CD14-positive monocyte (primary cell): ENCODE results near the gene NEU1. TPM values are rescaled to one million over a fixed set of nuclear protein-coding genes. Genes with fewer than 3 reads are reported as not detected.

ENCODE experiments used
- DNase-seq, 3 donors: peaks; one replicate each; pipeline ENCODE4 v3.0.0-alpha.2; 2011 to 2022
- H2AFZ ChIP-seq: 2 replicates; pipeline ENCODE4 v1.6.0; 2012; ENCODE audit warnings: mild to moderate bottlenecking, low read depth, low read length, inconsistent platforms; ENCODE audit not compliant: insufficient read depth, poor library complexity, severe bottlenecking
- H3K27ac ChIP-seq, 2 donors: 1 replicate in 1 of 2; 2 replicates in 1 of 2; pipeline ENCODE4 v1.5.1; 2012 to 2013; ENCODE audit warnings: low read length in 2 of 2, control low read depth in 1 of 2, inconsistent platforms in 1 of 2, low read depth in 1 of 2, mild to moderate bottlenecking in 1 of 2
- H3K27me3 ChIP-seq, 2 donors: one replicate each; pipeline versions ENCODE4 v1.6.0 to v1.6.1; 2011 to 2013; ENCODE audit warnings: low read length in 2 of 2; ENCODE audit not compliant: control insufficient read depth in 2 of 2, insufficient read depth in 2 of 2
- H3K36me3 ChIP-seq, 2 donors: replicated peaks in 1 of 2; 1 replicate in 1 of 2; 2 replicates in 1 of 2; pipeline versions ENCODE4 v1.5.1 to v1.6.1; 2012 to 2013; ENCODE audit warnings: low read length in 2 of 2, control low read depth in 1 of 2, inconsistent platforms in 1 of 2, mild to moderate bottlenecking in 1 of 2; ENCODE audit not compliant: insufficient read depth in 2 of 2, control insufficient read depth in 1 of 2
- H3K4me1 ChIP-seq, 2 donors: 1 replicate in 1 of 2; 2 replicates in 1 of 2; pipeline versions ENCODE4 v1.5.1 to v1.6.1; 2012 to 2013; ENCODE audit warnings: low read length in 2 of 2, control low read depth in 1 of 2, inconsistent platforms in 1 of 2, mild to moderate bottlenecking in 1 of 2, moderate library complexity in 1 of 2; ENCODE audit not compliant: insufficient read depth in 2 of 2, control insufficient read depth in 1 of 2
- H3K4me2 ChIP-seq: replicated peaks from 2 replicates; pipeline ENCODE3; 2012; ENCODE audit warnings: low read length, moderate library complexity, mild to moderate bottlenecking; ENCODE audit not compliant: poor library complexity, severe bottlenecking; ENCODE audit errors: extremely low read depth
- H3K4me3 ChIP-seq, 3 experiments: fragments of 200-600 bp in 1 of 3; sonication (generic) in 1 of 3; replicated peaks in 1 of 3; 1 replicate in 2 of 3; 2 replicates in 1 of 3; pipeline ENCODE4 v1.5.1; 2011 to 2013; ENCODE audit warnings: low read length in 3 of 3, mild to moderate bottlenecking in 3 of 3, control low read depth in 2 of 3, low read depth in 2 of 3, inconsistent platforms in 1 of 3, moderate library complexity in 1 of 3
- H3K79me2 ChIP-seq: 2 replicates; pipeline ENCODE4 v1.6.0; 2012; ENCODE audit warnings: mild to moderate bottlenecking, control low read depth, inconsistent platforms, low read length, moderate library complexity; ENCODE audit not compliant: insufficient read depth
- H3K9ac ChIP-seq: 2 replicates; pipeline ENCODE4 v1.6.0; 2017; ENCODE audit warnings: low read length, mild to moderate bottlenecking; ENCODE audit not compliant: insufficient read depth, poor library complexity, severe bottlenecking
- H3K9me3 ChIP-seq, 2 donors: replicated peaks in 1 of 2; 1 replicate in 1 of 2; 2 replicates in 1 of 2; pipeline versions ENCODE4 v1.5.1 to v1.6.1; 2012 to 2013; ENCODE audit warnings: low read length in 2 of 2, control low read depth in 1 of 2; ENCODE audit not compliant: control insufficient read depth in 1 of 2, insufficient read depth in 1 of 2
- H4K20me1 ChIP-seq: 2 replicates; pipeline ENCODE4 v1.6.0; 2012; ENCODE audit warnings: mild to moderate bottlenecking, low read length, control low read depth, moderate library complexity; ENCODE audit not compliant: insufficient read depth
- H3K27ac Mint-ChIP-seq, 7 donors: one replicate each; pipeline ENCODE4 v1.8.0; 2020; ENCODE audit warnings: mild to moderate bottlenecking in 7 of 7, mixed read lengths in 7 of 7, moderate library complexity in 6 of 7, inconsistent platforms in 2 of 7
- H3K27me3 Mint-ChIP-seq, 3 donors: one replicate each; pipeline ENCODE4 v1.8.0; 2021 to 2022; ENCODE audit warnings: low read depth in 3 of 3, mild to moderate bottlenecking in 3 of 3, mixed read lengths in 3 of 3, moderate library complexity in 3 of 3, inconsistent platforms in 1 of 3
- H3K36me3 Mint-ChIP-seq, 2 donors: one replicate each; pipeline ENCODE4 v1.8.0; 2020; ENCODE audit warnings: mixed read lengths in 2 of 2, inconsistent platforms in 1 of 2, mild to moderate bottlenecking in 1 of 2
- H3K4me1 Mint-ChIP-seq: one replicate; pipeline ENCODE4 v1.8.0; 2020; ENCODE audit warnings: mild to moderate bottlenecking, mixed read lengths
- H3K4me3 Mint-ChIP-seq, 2 donors: one replicate each; pipeline ENCODE4 v1.8.0; 2020; ENCODE audit warnings: mild to moderate bottlenecking in 2 of 2, mixed read lengths in 2 of 2, moderate library complexity in 1 of 2
- H3K9me3 Mint-ChIP-seq, 7 donors: one replicate each; pipeline ENCODE4 v1.8.0; 2020 to 2022; ENCODE audit warnings: mixed read lengths in 7 of 7, mild to moderate bottlenecking in 6 of 7, moderate library complexity in 6 of 7, inconsistent platforms in 2 of 7
- WGBS: methylation state at CpG from one replicate; pipeline ENCODE4 v1.1.5; 2013; ENCODE audit warnings: missing lambda C conversion rate; ENCODE audit not compliant: insufficient coverage; 5-methylcytosine and 5-hydroxymethylcytosine counted together
- intact Hi-C, 2 donors: fragments of 100-400 bp; cut with micrococcal nuclease; formaldehyde crosslinking; loops; one replicate each; pipeline versions ENCODE4 v1.15.0 to v1.15.1; 2023
- polyA plus RNA-seq, 3 donors: library from polyadenylated mRNA; depleted of rRNA in 1 of 3; unstranded in 2 of 3; stranded (reverse) in 1 of 3; fragments of 300-500 nt in 2 of 3; fragments of >200 nt in 1 of 3; fragmentation: Illumina TruSeq in 2 of 3; gene quantifications; 1 replicate in 2 of 3; 2 replicates in 1 of 3; pipeline ENCODE4 v1.2.3, GENCODE V29; 2012 to 2021
- TF ChIP-seq, protein P1 (sequence below): fragments of 200-600 bp; IDR thresholded peaks from one replicate; pipeline ENCODE4 v1.8.0; 2022; ENCODE audit warnings: antibody characterized with exemption, mild to moderate bottlenecking

The NEU1 gene
- polyA plus RNA-seq, 3 donors: 70.2 to 89.5 (median 81.8) TPM

DNA sequence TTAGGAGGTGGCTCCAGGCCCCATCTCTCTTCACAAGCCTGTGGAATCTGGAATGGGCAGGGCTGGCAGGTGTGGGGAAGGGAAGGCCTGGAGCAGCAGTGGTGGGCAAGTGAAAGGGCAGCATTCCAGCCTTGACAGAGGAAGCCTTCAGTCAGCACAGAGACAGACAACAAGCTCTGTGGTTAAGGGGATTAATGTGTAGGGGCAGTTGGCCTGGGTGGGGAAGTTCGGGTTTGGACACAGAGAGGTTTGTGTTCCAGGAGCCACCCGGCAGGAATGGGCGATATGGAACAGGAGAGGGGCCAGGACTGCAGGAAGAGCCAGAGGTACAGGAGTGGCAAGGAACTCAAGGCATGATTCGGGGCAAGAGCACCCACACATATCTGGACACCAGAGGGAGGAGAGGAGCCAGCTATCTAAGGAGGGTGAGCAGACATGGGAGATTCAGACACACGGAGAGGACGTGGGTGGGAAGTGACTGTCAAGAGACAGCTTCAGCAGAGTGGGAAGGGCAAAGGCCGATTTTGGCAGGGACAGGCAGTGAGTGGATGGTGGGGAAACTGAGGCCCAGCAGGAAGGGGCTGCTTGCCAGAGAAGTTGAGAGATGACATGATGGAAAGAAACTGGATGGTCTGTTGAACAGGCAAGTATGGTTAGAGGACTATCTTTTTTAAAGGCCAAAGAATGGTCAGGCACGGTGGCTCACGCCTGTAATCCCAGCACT, 18.7 kb upstream of the NEU1 start:
- TF ChIP-seq, protein P1, sequence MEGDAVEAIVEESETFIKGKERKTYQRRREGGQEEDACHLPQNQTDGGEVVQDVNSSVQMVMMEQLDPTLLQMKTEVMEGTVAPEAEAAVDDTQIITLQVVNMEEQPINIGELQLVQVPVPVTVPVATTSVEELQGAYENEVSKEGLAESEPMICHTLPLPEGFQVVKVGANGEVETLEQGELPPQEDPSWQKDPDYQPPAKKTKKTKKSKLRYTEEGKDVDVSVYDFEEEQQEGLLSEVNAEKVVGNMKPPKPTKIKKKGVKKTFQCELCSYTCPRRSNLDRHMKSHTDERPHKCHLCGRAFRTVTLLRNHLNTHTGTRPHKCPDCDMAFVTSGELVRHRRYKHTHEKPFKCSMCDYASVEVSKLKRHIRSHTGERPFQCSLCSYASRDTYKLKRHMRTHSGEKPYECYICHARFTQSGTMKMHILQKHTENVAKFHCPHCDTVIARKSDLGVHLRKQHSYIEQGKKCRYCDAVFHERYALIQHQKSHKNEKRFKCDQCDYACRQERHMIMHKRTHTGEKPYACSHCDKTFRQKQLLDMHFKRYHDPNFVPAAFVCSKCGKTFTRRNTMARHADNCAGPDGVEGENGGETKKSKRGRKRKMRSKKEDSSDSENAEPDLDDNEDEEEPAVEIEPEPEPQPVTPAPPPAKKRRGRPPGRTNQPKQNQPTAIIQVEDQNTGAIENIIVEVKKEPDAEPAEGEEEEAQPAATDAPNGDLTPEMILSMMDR: no peak
- Mint-ChIP-seq H3K4me1 (no peaks in the 10 kb centered on the region), H3K4me3 (no peak overlapping the region), H3K36me3 (peaks cover 58 to 74% of the 10 kb centered on the region in 2 donors), H3K27ac (peak overlapping the region in 3 of 7 donors; percentile 40 to 64 (median 61)), H3K27me3 (peaks cover 0 to 2% (median 2%) of the 10 kb centered on the region in 3 donors), H3K9me3 (peaks cover 0 to 1% (median 0%) of the 10 kb centered on the region in 7 donors)
- H3K9me3 ChIP-seq: no peaks in the 10 kb centered on the region
- H3K4me2 ChIP-seq: no peak overlapping the region
- H4K20me1 ChIP-seq: no peaks in the 10 kb centered on the region
- DNase-seq: peak in 1 of 3 donors; percentile 1
- WGBS: 92% methylated on average over 6 of the region's 9 CpGs
- H3K27me3 ChIP-seq: no peaks in the 10 kb centered on the region
- no peaks in the 10 kb centered on the region for H3K4me1 ChIP-seq
- no peaks in the 10 kb centered on the region for H3K79me2 ChIP-seq
- H3K27ac ChIP-seq: no peak overlapping the region
- no peak overlapping the region for H3K9ac ChIP-seq
- H3K4me3 ChIP-seq: no peak overlapping the region
- H3K36me3 ChIP-seq: peaks cover 60 to 68% of the 10 kb centered on the region in 2 donors
- H2AFZ ChIP-seq: no peak overlapping the region
- intact Hi-C loops: no loop called here

DNA sequence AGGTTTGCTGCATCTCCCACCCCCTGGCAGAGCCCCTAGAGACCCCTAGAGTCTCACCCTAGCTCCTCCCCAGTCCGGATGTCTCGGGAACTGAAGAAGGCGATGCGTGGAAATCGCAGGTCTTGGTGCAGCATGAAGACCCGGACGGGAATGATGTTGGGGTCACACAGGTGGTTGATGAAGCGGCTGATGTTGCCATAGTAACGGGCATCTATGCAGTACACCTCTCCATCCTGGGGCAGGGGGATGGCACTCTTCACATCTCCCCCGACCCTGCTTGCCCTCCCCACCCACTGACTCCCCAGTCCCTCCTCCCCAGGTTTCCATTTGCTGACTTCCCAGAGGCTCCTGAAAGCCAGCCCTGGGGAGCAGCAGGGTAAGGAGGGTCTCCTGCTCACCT, 18.0 kb upstream of the NEU1 start:
- Mint-ChIP-seq H3K36me3 (peaks cover 53 to 67% of the 10 kb centered on the region in 2 donors), H3K4me3 (no peak overlapping the region), H3K4me1 (no peaks in the 10 kb centered on the region), H3K27me3 (peaks cover 3 to 5% (median 3%) of the 10 kb centered on the region in 3 donors), H3K27ac (no peak overlapping the region), H3K9me3 (peaks cover 0 to 1% (median 0%) of the 10 kb centered on the region in 7 donors)
- Histone ChIP-seq H3K79me2 (no peaks in the 10 kb centered on the region), H3K4me3 (no peak overlapping the region), H3K27ac (no peak overlapping the region), H3K27me3 (no peaks in the 10 kb centered on the region), H2AFZ (no peak overlapping the region), H3K36me3 (peaks cover 55 to 61% of the 10 kb centered on the region in 2 donors), H4K20me1 (no peaks in the 10 kb centered on the region), H3K9ac (no peak overlapping the region), H3K4me1 (no peaks in the 10 kb centered on the region), H3K9me3 (no peaks in the 10 kb centered on the region), H3K4me2 (no peak overlapping the region)
- DNase-seq: no peak
- intact Hi-C loops: no loop called here
- 97% methylated on average over 5 of the region's 10 CpGs for WGBS
- TF ChIP-seq, protein P1: no peak
